ENCODE results near the gene TCF7L1. TPM values are rescaled to one million over a fixed set of nuclear protein-coding genes. Genes with fewer than 3 reads are reported as not detected.

Gene TCF7L1
- total RNA-seq, 1 donor from 2014 or later, result 48.3 TPM

DNA sequence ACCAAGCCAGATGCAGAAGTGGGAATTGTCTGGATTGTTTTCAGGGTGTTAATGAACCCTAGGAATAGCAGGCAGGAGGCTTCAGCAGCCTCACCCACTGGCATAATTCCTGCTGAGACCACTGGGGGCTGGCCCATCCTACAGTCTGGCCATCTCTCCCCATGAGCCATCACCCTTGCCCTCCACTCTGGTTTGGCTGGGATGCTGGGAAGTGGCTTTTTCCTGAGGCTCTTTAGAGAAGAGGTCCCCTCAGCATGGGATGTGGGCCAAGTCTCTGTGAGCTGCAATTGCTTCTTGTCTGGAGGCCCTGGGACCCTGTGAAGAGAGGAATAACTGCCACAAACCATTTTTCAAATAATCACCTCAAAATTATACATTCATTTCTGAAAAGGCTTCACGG lies 4.0 kb downstream of the TCF7L1 start:
- Mint-ChIP-seq H3K9me3 (no peaks in the 10 kb centered on the region), H3K4me3 (no peak overlapping the region), H3K4me1 (peaks cover 13% of the 10 kb centered on the region), H3K27me3 (ENCODE audit: low read depth) (no peaks in the 10 kb centered on the region), H3K27ac (no peak overlapping the region), H3K36me3 (peaks cover 17% of the 10 kb centered on the region)
- no peak for DNase-seq (ENCODE audit: low spot score in 2 of 2, unreplicated experiment in 2 of 2)
- TF ChIP-seq, protein P1, sequence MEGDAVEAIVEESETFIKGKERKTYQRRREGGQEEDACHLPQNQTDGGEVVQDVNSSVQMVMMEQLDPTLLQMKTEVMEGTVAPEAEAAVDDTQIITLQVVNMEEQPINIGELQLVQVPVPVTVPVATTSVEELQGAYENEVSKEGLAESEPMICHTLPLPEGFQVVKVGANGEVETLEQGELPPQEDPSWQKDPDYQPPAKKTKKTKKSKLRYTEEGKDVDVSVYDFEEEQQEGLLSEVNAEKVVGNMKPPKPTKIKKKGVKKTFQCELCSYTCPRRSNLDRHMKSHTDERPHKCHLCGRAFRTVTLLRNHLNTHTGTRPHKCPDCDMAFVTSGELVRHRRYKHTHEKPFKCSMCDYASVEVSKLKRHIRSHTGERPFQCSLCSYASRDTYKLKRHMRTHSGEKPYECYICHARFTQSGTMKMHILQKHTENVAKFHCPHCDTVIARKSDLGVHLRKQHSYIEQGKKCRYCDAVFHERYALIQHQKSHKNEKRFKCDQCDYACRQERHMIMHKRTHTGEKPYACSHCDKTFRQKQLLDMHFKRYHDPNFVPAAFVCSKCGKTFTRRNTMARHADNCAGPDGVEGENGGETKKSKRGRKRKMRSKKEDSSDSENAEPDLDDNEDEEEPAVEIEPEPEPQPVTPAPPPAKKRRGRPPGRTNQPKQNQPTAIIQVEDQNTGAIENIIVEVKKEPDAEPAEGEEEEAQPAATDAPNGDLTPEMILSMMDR (IDR thresholded peaks at IDR 0.05; ENCODE audit: unreplicated experiment), result no peak

DNA sequence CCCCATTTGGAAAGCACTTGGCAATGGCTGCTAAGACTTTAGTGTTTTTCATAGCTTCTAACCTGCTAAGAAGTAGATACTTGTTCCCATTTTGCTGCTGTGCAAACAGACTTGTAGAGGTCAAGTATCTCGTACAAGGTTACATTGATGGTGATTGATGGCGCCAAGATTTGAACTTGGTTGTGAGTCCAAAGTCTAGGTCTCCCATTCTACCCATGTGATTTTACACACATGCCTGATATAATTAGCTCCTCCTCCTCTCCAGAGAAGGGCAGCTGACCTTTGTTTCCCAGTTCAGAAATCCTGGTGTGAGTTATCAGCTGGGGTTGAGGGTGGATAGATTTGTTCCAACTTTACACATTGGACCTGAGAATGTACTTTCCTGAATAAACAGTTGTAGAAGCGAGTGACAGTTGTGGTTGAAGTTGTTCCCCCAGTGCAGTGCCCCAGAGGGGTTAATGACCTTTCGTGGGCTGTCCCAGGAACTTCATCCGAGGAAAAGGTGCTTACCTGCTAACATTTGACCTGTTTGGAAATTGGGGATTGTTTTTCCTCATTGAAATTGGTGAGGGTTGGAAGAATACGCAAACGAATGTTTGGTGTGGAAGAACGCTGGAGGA lies 10.4 kb downstream of the TCF7L1 start:
- DNase-seq (ENCODE audit: low spot score in 2 of 2, unreplicated experiment in 2 of 2), result no peak
- H3K9me3 Mint-ChIP-seq, result no peaks in the 10 kb centered on the region
- H3K27ac Mint-ChIP-seq, result no peak overlapping the region
- H3K36me3 Mint-ChIP-seq, result peaks cover 20% of the 10 kb centered on the region
- TF ChIP-seq, protein P1 (IDR thresholded peaks at IDR 0.05; ENCODE audit: unreplicated experiment), result no peak
- no peak overlapping the region for H3K4me3 Mint-ChIP-seq
- no peaks in the 10 kb centered on the region for H3K27me3 Mint-ChIP-seq (ENCODE audit: low read depth)
- peaks cover 13% of the 10 kb centered on the region for H3K4me1 Mint-ChIP-seq

DNA sequence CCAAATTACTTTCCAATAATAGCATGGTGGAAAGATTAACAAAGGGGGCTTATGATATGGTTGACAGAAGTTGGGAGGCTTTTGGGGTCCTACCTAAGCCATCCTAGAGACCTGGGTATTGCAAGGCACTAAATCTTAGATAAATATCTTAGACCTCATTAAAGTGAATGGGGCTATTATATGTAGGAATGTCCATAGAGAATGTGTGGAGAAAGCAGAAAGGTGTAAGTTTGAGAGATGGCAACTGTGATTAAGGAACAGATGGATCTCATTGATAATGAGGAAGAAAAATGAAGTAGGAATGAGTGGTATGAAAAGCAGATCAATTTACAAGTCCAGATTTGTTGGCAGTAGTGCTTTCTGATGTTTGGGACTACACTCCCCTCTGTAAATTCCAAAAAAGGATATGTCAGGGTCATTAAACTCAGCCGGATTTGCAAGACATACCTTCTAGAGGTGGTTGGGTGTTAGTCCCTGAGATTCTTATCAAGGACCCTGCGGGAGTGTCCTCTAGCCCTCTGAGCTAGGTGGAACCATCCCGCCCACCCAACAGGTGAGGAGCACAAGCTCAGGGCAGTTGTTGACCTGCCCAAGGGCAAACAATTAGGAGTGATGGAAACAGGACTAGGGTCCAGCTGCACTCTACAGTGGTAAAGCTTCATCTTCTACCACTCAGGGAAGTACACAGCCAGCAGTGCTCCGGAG lies 12.1 kb downstream of the TCF7L1 start:
- Mint-ChIP-seq H3K9me3 (no peaks in the 10 kb centered on the region), H3K4me1 (peaks cover 13% of the 10 kb centered on the region), H3K27me3 (ENCODE audit: low read depth) (no peaks in the 10 kb centered on the region), H3K4me3 (no peak overlapping the region), H3K36me3 (peaks cover 15% of the 10 kb centered on the region), H3K27ac (no peak overlapping the region)
- no peak for DNase-seq (ENCODE audit: low spot score in 2 of 2, unreplicated experiment in 2 of 2)
- TF ChIP-seq, protein P1 (IDR thresholded peaks at IDR 0.05; ENCODE audit: unreplicated experiment), result no peak

DNA sequence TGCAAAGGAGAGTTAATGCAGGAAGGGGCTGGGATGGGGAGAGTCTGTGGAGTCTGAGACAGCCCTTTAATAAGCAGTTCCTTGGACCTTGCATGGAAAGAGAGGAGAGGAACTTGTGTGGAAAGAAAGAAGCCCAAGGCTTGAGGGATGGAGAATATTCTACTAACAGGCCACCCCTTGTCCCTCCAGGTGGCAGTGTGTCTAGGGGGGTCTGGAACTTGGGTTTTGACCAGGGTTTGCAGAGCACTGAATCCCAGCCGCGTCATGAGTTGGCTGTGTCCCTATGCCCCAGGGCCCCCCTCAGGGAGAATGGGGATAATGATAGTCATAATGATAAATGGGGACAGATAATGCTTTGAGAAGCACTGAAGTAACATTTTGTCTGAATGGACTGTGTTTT lies 15.0 kb downstream of the TCF7L1 start:
- Mint-ChIP-seq H3K4me1 (peaks cover 16% of the 10 kb centered on the region), H3K9me3 (no peaks in the 10 kb centered on the region), H3K36me3 (peaks cover 2% of the 10 kb centered on the region), H3K27me3 (ENCODE audit: low read depth) (no peaks in the 10 kb centered on the region), H3K4me3 (no peak overlapping the region), H3K27ac (peak overlapping the region; percentile 2)
- no peak for DNase-seq (ENCODE audit: low spot score in 2 of 2, unreplicated experiment in 2 of 2)
- TF ChIP-seq, protein P1 (IDR thresholded peaks at IDR 0.05; ENCODE audit: unreplicated experiment), result no peak

DNA sequence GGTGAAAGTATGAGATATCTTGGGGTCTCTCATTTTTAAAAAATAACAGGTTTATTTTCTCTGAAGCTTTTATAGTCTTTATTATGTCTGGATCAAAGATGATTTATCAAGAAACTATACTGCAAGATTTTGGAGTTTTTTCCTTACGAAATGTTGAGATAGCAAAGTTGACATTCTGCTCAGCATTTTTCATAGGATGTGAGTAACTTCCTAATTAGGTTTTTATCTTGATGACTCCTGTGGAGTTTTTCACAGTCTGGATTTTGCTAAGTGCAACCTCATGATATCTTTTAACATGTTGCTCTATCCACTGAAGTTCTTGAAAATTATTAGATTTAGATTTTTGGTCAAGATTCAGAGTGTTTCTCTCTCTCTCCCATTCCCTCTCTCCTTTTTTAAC lies 17.8 kb downstream of the TCF7L1 start:
- Mint-ChIP-seq H3K4me3 (no peak overlapping the region), H3K36me3 (no peaks in the 10 kb centered on the region), H3K27me3 (ENCODE audit: low read depth) (no peaks in the 10 kb centered on the region), H3K9me3 (no peaks in the 10 kb centered on the region), H3K4me1 (peaks cover 27% of the 10 kb centered on the region), H3K27ac (no peak overlapping the region)
- no peak for DNase-seq (ENCODE audit: low spot score in 2 of 2, unreplicated experiment in 2 of 2)
- TF ChIP-seq, protein P1 (IDR thresholded peaks at IDR 0.05; ENCODE audit: unreplicated experiment), result no peak

Measured in mesothelial cell of epicardium (in vitro differentiated cells).